Astrocyte of the hippocampus (primary cell): ENCODE measurements around the gene APRT.

Experiments
- DNase-seq: peaks from one replicate; pipeline ENCODE4 v3.0.0; 2011; ENCODE audit warnings: low read depth, low spot score

Gene APRT

DNA sequence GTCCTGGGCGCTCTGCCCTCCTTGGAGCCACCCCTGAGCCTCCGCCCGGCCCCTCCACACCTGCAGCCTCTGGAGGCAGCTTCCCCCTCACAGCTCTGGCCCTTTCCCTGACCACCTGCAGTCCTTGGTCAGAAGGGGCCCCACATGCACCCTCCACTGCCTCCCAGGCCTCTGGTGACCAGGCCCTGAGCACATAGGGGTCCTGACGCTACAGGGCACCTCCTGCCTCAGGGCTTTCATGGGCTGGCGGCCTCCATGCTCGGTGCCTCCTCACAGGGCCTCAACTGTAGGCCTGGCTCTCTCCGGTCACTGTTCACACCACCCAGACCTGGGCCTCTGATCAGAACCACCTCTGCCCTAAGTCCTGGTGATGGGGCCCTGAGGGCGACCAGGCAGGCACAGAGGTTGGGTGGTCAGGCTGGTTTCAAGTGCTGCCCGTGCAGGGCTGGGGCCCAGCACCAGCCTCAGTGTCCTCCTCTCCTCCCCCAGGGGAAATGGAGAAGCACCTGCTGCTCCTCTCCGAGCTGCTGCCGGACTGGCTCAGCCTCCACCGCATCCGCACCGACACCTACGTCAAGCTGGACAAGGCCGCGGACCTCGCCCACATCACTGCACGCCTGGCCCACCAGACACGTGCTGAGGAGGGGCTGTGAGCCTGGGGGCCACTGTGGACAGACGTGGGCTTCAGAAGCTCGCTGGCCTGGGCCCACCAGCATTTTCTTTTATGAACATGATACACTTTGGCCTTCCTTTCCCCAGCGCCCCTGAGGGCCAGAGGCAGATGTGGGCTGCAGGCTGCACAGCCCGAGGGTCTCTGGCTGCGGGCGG is 3.9 kb downstream of the APRT start:
- no peak for DNase-seq

DNA sequence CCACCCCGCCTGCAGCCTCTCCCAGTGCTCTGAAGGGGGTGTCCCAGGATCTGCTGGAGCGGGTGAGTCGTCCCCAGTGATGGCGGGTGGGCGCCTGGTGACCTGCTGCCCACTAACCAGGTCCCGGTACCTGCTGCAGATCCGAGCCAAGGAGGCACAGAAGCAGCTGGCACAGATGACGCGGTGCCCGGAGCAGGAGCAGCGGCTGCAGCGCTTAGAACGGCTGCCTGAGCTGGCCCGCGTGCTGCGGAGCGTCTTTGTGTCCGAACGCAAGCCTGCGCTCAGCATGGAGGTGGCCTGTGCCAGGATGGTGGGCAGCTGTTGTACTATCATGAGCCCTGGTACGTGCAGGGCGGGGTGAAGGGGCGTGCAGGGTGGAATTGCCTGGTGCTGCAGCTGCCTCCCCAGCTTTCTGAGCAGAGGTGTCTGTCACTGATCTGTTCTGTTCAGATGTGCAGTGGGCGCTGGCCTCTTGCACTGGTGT is 4.5 kb downstream of the APRT start:
- DNase-seq: no peak

DNA sequence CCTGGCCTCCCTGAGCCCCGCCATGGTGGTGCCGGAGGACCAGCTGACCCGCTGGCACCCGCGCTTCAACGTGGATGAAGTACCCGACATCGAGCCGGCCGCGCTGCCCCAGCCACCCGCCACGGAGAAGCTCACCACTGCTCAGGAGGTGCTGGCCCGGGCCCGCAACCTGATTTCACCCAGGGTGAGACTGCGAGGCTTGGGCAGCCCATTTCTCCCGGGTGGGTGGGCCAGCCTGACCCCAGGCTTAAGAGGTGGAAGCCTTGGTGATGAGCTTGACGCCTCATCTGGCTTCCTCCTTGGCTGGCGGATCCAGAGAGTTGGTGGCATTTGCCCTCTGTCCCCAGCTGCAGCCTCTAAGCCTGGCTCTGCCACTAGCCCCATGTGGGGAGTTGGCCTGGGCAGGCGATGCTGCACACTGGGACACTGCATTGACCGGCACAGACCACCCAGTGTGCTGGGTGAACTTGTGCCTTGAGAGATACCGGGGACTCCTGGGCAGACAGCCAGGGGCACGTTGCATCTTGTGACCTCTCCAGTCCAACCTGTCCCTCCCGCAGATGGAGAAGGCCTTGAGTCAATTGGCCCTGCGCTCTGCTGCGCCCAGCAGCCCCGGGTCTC is 5.1 kb downstream of the APRT start:
- DNase-seq: no peak

DNA sequence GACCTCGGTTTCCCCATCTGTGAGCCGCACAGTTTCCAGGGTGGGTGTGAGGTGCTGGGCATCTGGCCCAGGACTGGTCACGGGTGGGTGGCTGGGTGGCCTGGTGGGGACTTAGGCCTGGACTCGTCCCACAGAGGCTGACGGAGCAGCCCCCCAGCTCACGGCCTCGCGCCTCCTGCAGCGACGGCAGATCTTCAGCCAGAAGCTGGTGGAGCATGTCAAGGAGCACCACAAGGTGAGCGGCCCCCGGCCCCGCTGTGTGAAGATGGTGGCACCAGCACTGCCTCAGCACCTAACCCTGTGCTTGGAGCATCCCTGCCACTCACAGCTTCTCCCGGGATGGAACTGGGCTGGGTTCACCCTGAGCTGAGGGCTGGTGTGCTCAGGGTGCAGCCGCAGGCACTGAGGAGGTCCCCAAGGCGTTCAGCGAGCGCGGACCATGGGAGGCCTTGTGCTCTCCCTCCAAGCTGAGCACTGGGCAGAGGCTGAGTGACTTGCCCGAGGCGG is 5.8 kb downstream of the APRT start:
- no peak for DNase-seq

DNA sequence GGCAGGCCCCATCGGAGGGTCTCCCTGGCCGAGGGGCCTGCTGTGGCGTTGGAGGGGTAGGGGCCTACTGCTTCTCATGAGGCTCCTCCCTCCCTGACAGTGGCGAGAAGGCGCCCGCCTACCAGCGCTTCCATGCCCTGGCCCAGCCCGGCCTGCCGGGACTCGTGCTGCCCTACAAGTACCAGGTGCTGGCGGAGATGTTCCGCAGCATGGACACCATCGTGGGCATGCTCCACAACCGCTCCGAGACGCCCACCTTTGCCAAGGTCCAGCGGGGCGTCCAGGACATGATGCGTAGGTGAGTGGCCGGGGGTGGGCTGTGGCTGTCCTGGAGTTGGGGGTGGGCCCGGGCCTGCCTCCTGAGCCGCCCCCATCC is 6.4 kb downstream of the APRT start:
- no peak for DNase-seq

DNA sequence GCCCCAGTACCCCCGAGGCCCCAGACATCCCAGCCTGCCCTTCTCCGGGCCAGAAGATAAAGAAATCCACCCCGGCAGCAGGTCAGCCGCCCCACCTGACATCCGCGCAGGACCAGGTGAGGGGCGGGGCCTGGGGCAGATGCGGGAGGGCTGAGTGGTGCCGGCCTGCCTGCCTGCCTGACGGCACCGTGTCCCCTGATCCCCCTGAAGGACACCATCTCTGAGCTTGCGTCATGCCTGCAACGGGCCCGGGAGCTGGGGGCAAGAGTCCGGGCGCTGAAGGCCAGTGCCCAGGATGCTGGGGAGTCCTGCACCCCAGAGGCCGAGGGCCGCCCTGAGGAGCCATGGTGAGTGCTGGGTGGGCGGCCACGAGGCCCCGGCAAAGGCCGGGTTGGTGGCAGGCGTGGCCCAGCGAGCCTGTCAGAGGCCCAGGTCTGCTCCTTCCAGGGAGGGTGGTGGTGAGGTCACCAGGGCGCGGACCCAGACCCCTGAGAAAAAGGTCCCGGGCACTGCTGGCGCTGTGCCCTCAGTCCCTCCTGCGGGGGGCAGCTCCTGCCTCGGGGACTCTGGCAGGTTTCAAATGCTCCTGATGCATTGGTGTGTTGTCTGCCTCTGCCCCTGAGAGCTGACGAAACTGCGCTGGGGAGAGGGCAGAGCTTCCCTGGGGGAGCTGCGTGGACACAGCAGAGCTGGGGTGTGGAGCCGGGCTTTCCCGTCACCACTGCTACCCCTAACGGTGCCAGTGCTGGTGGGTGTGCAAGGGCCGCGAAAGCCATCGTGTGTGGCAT is 7.0 kb downstream of the APRT start:
- DNase-seq: no peak

DNA sequence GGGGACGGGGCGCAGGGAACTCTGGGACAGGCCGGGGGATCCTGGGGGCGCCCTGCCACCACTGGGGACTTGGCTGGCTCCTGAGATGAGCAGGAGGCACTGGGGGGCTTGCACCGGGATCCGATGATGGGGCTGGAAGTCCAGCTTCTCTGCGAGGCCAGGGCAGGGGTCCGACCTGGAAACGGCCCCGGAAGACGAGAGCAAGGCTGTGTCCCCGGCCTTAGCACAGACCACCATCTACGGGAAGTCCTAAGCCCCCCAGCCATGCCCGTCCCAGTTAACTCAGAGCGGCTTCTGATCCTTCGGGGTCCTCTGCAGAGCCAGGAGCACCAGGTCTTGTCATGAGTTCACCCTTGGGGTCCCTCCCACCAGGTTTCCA is 7.6 kb downstream of the APRT start:
- DNase-seq: no peak

DNA sequence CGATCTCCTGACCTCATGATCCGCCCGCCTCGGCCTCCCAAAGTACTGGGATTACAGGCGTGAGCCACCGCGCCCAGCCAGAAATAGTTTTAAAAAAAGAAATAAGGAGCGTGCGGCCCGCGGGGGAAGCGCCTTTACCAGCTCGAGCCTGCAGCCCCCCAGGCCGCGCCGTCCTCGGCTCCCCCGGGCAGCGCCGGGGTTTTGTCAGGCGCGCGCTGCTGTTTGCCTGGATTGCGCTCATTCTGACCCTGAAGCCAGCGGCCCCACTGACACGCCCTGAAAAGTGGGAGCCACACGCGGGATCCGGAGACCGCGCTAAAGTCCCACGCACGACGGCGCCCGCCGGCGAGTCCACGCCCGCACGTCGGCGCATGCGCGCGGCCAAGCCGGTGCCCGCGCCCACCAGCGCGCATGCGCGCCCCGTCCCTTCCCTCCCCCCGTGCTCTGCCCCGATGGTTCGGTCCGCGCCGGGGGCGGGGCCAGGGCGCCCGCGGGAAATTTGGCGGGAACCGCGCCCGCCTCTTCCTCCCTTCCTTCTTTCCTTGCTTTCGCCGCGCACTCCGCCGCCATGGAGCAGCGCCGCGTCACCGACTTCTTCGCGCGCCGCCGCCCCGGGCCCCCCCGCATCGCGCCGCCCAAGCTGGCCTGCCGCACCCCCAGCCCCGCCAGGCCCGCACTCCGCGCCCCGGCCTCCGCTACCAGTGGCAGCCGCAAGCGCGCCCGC is 8.3 kb downstream of the APRT start, which contains the start of gene CDT1:
Gene CDT1, plus strand, starts transcription at position 526 of the 724 bp plus-strand sequence. Its CDS starts 43 bp downstream, at position 569.
- DNase-seq: peak; percentile 91

DNA sequence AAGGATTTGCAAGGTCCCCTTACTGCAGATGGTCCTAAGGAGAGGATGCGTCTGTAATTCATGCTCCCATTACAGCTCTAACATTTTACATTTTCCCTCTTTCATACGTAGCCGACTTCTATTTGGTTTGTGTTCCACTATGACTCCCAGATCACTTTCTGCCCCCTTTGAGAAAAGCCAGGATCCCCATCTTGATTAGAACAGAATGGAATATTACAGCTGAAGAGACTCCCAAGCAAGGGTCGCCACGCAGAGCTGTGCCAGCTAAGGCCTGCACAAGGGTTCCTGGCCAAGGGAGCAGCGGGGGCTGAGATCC is 11.5 kb downstream of the APRT start:
- no peak for DNase-seq

DNA sequence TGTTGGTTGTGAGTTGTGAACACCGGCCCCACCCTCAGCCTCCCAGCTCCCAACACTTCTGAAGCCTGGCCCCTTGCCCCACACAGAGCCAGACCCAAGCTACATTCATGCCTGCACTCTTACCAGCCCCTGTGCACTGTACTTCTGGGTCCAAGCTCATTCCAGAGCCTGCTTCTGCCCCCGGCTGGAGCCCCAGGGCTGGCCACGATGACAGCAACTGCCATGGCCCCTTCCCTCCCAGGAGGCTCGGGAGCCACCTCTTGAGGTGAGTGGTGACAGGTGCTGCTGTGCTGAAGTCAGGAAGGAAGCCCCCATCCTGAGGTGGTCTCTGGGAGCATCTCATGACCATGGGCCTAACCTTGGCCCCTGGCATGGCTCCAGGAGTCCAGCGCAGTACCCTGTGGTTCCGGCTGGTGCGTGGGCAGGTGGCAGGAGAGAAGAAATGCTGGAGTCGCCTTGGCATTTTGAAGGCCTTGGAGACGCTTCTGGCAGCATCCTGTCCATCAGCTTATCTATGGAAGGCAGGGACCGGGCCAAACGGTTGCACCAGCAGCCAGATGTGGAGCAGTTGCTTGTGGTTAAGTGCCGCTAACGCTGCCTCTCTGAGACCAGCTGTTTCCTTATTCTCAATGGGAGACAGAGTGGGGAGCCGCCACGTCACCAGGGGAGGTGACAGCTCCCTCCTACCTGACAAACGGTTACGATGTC is 12.0 kb downstream of the APRT start:
- no peak for DNase-seq

DNA sequence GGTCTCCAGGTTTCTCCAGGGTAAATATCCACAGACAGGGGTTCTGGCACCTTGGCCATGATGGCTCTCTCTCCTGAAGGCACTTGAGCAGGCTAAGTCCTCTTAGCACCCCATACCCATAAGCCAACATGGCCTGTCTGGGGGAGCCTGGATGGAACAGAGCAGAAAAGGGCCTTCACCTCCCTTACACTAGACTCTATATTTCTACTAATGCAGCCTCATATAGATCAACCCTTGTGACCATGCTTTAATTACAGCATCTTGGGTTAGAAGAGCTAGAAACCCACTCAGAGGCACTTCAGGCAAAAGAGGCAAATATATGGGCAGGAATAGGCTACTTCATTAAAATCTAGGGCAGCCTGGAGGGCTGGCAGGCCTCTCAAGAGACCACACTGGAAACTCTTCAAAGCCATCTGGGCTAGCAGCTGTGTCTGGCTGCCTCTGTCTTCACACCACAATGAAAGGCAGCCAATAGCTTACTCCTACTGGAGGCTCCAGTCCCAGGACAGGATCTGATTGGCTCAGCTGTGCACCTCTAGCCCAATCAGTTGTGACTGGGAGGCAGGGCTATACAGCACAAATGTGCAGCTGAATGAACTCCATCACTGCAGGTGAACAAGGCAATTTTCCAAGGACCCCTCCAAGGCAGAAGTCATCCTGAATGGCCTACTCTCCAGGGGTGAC is 12.8 kb downstream of the APRT start:
- DNase-seq: no peak

DNA sequence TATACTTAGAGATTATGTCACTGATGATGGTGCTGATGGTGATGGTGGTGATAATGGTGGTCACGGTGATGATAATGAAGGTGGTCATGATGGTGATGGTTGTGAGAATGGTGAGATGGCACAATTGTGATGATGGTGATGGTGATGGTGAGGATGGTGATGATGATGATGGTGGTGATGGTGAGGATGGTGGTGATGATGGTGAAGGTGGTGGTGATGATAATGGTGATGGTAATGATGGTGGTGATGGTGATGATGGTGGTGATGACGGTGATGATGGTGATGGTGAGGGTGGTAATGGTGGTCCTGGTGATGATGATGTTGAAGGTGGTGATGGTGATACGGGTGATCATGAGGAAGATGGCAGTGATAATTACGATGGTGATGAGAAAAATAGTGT is 13.7 kb downstream of the APRT start:
- no peak for DNase-seq

DNA sequence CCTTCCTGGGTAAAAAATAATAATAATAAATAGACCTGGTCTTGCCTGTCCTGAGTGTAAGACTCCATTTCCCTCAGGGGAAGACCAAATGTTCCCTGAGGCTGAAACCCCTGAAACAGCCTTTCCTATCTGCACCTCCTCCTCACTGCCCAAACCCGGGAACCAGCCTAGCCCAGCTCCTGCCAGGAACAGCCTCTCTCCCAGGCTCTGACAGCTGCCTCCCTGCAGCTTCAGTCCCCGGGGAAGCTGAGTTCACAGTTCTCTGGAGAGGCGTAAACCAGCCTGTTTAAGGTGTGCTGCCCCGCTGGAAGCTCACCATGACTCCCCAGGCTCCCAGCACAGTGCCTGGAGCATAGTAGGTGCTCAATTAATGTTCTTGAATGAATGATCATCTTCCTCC is 15.4 kb downstream of the APRT start:
- DNase-seq: no peak

DNA sequence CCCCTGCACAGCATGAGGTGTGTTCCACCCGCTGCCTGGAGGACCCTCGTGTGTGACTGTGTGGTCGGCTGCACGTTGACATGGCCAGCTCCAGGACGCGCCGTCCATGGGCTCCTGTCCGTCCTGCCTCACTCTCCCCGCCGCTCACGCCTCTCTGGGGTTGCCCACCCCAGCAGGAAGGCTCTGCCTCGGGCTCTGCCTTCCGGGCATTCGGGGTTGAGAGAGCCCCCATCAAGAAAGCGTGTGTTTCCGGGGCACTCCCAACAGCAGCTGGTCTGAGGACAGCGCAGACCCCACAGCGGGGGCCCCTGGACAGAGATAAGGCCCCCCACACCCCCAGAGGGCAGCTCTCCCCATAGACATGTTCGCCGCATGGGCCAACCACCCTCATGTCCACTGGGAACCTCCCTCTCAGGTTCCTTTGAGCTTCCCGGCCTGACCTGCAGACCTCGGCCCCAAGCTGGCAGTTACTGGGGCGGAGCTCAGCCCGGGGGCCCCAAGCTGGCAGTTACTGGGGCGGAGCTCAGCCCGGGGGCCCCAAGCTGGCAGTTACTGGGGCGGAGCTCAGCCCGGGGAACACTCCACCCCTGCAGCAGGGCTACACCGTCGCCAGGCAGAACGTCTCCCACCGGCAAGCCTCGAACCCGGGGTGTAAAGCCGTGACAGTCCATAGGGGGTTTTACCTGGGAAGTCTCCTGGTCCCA is 18.3 kb downstream of the APRT start:
- DNase-seq: no peak

DNA sequence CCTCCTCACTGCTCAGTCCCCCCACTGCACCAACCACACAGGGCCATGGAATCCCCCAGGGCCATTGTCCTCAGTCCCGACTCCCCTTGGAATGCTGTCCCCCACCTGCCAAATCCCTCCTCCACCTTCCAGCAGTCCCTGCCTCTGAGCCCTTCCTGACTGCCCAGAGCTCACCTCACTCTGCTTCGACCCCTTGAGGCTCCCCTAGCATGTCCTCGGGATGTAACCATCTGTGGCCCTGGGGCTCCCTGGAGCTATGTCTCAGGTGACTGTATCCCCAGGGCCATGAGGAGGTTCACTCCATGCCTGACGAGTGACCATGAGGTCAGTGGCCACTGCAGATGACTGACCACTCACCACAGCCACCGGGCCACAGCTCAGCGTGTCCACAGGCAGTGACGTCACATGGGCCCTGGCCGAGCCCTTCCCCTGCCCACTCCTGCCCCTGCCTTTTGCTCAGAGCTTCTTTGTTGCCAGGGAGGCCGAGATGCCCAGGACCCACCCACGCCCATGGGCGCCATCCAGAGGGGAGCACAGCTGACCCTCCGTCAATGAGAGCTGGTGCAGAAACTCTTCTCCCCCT is 19.0 kb downstream of the APRT start:
- no peak for DNase-seq

DNA sequence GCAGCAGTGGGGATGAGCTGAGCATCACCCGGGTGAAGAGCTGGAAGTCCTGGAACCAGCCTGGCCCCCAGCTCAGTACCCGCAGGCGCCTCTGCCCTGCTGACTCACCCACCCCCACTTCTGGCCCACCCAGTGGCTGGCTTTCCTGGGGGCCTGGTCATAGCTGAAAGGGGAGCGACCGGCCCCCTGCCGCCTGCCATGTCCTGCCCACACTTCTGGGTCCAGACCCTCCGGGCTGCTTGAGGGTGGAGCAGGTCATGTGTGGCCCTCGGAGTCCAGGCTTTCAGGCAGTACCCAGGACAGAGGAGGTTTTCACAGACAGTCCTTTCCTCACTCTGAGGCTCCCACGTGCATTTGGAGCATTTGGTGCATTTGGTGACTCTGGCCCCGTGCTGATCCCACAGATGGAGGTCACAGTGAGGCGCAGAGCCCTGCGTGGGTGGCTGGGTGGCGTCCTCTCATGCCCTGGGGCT is 19.6 kb downstream of the APRT start:
- DNase-seq: peak; percentile 69

DNA sequence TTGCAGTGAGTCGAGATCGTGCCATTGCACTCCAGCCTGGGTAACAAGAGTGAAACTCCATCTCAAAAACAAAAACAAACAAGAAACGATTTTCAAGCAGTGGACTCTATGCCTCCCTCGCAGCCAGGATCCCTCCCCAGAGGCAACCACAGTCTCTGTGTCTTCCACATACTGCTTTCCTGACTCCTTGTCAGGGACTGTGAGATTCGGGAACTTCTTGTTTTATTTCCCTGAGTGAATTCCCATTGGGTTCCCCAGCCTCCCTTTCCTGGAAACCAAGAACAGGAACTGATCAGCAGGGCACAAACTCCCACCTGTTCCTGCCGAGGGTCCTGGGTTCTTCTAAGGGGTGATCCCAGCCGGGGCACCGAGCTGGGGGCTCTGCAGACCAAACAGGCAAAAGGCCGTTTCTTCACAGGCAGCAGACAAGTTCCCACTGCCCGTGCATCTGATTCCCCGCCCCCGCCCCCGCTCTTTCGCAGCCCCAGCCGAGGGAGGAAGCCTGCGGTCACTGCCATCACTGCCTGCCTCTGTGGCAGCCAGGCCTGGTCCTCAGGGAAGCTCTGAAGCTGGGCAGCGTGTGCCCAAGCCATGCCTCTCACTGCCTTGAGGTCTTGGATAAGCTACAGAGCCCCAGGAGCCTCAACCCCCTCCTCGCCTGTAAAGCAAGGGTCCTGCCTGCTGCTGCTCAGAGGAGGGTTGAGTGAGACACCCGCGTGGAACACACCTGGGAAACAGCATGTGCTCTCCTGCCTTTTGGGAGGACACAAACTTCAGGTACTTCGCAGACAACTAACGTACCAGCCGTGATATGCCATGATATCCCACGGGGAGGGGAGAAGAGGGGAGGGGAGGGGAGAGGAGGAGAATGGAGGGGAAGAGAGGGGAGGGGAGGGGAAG is 21.2 kb downstream of the APRT start:
- DNase-seq: peak; percentile 70

DNA sequence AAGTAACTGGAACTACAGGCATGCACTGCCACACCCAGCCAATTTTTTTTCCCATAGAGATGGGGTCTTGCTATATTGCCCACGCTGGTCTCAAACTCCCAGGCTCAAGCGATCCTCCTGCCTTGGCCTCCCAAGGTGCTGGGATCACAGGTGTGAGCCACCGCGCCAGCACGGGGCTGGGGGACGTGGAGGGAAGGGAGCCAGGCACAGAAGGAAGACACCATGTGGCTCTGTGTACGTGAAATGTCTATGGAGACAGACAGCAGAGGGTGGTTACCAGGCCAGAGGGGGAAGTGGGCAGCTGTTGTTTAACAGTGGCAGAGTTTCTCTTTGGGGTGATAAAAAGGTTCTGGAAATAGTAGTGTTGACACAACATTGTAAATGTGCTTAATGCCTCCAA is 22.1 kb downstream of the APRT start:
- no peak for DNase-seq
